ES-I3 (cell line): ENCODE measurements around the gene NELFE.
"Not testable (repeated sequence)": the region's sequence is repeated elsewhere in the genome, so short reads cannot be mapped to it uniquely, and the experiment has no call there.

Experiments
- H3K36me3 ChIP-seq: 2 replicates; pipeline ENCODE4 v1.6.1; 2013; ENCODE audit warnings: mild to moderate bottlenecking, low read length, control low read depth, moderate library complexity; ENCODE audit not compliant: insufficient read depth
- H3K4me1 ChIP-seq: 2 replicates; pipeline ENCODE4 v1.6.1; 2013; ENCODE audit warnings: mild to moderate bottlenecking, control low read depth, low read length; ENCODE audit not compliant: insufficient read depth
- H3K9ac ChIP-seq: 2 replicates; pipeline ENCODE4 v1.6.1; 2013; ENCODE audit warnings: low read depth, mild to moderate bottlenecking, low read length, moderate library complexity
- H3K9me3 ChIP-seq: 2 replicates; pipeline ENCODE4 v1.6.1; 2013; ENCODE audit warnings: mild to moderate bottlenecking, low read length, moderate library complexity; ENCODE audit not compliant: control insufficient read depth, insufficient read depth

Gene NELFE

GRCh38 chr6:31948306-31948705 lies 10.5 kb downstream of the NELFE start:
- Histone ChIP-seq H3K9me3 (no peaks in the 10 kb centered on the region), H3K9ac (no peak overlapping the region), H3K36me3 (peaks cover 2% of the 10 kb centered on the region; the same call in 1 of the 2 replicates)

GRCh38 chr6:31947864-31948263 lies 10.9 kb downstream of the NELFE start:
- H3K36me3 ChIP-seq = no peaks in the 10 kb centered on the region
- H3K4me1 ChIP-seq = peaks cover 4% of the 10 kb centered on the region; the same call in 1 of the 2 replicates
- H3K9me3 ChIP-seq = no peaks in the 10 kb centered on the region
- H3K9ac ChIP-seq = no peak overlapping the region

More at GRCh38 chr6:31948306-31948705, 10.5 kb downstream of the NELFE start:
- peaks cover 4% of the 10 kb centered on the region; the same call in 1 of the 2 replicates for H3K4me1 ChIP-seq

- Histone ChIP-seq H3K36me3 (no peaks in the 10 kb centered on the region), H3K9me3 (no peaks in the 10 kb centered on the region), H3K9ac (no peak overlapping the region), H3K4me1 (peaks cover 4% of the 10 kb centered on the region; the same call in 1 of the 2 replicates)
Observed at GRCh38 chr6:31947070-31947675, 11.6 kb downstream of the NELFE start.

- H3K4me1 ChIP-seq = peaks cover 4% of the 10 kb centered on the region; the same call in 1 of the 2 replicates
- no peak overlapping the region for H3K9ac ChIP-seq
- no peaks in the 10 kb centered on the region for H3K36me3 ChIP-seq
- no peaks in the 10 kb centered on the region for H3K9me3 ChIP-seq
Observed at GRCh38 chr6:31946370-31946885, 12.3 kb downstream of the NELFE start.

- Histone ChIP-seq H3K36me3 (no peaks in the 10 kb centered on the region), H3K9ac (no peak within 1 kb of the TSS), H3K9me3 (no peaks in the 10 kb centered on the region), H3K4me1 (peaks cover 4% of the 10 kb centered on the region; the same call in 1 of the 2 replicates)
Observed at GRCh38 chr6:31945507-31946369, 13.0 kb downstream of the NELFE start, which contains the start of gene CFB. Gene CFB (plus strand): TSS chr6:31946095. CDS start chr6:31946222, 127 bp downstream.

- no peak overlapping the region for H3K9ac ChIP-seq
- H3K36me3 ChIP-seq = no peaks in the 10 kb centered on the region
- H3K9me3 ChIP-seq = no peaks in the 10 kb centered on the region
- H3K4me1 ChIP-seq = peaks cover 10% of the 10 kb centered on the region; the same call in 1 of the 2 replicates
Observed at GRCh38 chr6:31945154-31945506, 13.6 kb downstream of the NELFE start.

- H3K4me1 ChIP-seq = peaks cover 10% of the 10 kb centered on the region; the same call in 1 of the 2 replicates
- H3K9me3 ChIP-seq = no peaks in the 10 kb centered on the region
- H3K36me3 ChIP-seq = no peaks in the 10 kb centered on the region
- no peak overlapping the region for H3K9ac ChIP-seq
Observed at GRCh38 chr6:31943742-31944141, 15.0 kb downstream of the NELFE start.

- H3K9ac ChIP-seq = no peak overlapping the region
- H3K9me3 ChIP-seq = no peaks in the 10 kb centered on the region
- no peaks in the 10 kb centered on the region for H3K36me3 ChIP-seq
- peaks cover 6% of the 10 kb centered on the region; the same call in 1 of the 2 replicates for H3K4me1 ChIP-seq
Observed at GRCh38 chr6:31940256-31940664, 18.5 kb downstream of the NELFE start.

- Histone ChIP-seq H3K9ac (no peak overlapping the region), H3K4me1 (peaks cover 6% of the 10 kb centered on the region; the same call in 1 of the 2 replicates), H3K9me3 (no peaks in the 10 kb centered on the region), H3K36me3 (no peaks in the 10 kb centered on the region)
Observed at GRCh38 chr6:31935823-31936222, 22.9 kb downstream of the NELFE start.

GRCh38 chr6:31935021-31935420 lies 23.8 kb downstream of the NELFE start:
- H3K9ac ChIP-seq = no peak overlapping the region
- no peaks in the 10 kb centered on the region for H3K4me1 ChIP-seq
- no peaks in the 10 kb centered on the region for H3K9me3 ChIP-seq
- H3K36me3 ChIP-seq = no peaks in the 10 kb centered on the region

- H3K36me3 ChIP-seq = no peaks in the 10 kb centered on the region
- no peak overlapping the region for H3K9ac ChIP-seq
- H3K4me1 ChIP-seq = no peaks in the 10 kb centered on the region
- no peaks in the 10 kb centered on the region for H3K9me3 ChIP-seq
Observed at GRCh38 chr6:31933537-31933936, 25.2 kb downstream of the NELFE start.

GRCh38 chr6:31932137-31932536 lies 26.6 kb downstream of the NELFE start:
- not testable (repeated sequence) for H3K36me3 ChIP-seq, H3K9me3 ChIP-seq, H3K9ac ChIP-seq, H3K4me1 ChIP-seq

- H3K9me3 ChIP-seq = no peaks in the 10 kb centered on the region
- H3K9ac ChIP-seq = no peak overlapping the region
- H3K36me3 ChIP-seq = no peaks in the 10 kb centered on the region
- no peaks in the 10 kb centered on the region for H3K4me1 ChIP-seq
Observed at GRCh38 chr6:31930962-31931361, 27.8 kb downstream of the NELFE start.

- no peaks in the 10 kb centered on the region for H3K4me1 ChIP-seq
- no peak overlapping the region for H3K9ac ChIP-seq
- H3K36me3 ChIP-seq = no peaks in the 10 kb centered on the region
- H3K9me3 ChIP-seq = no peaks in the 10 kb centered on the region
Observed at GRCh38 chr6:31928672-31928939, 30.2 kb downstream of the NELFE start.
